ENCODE results near the gene SGMS2.

- TF ChIP-seq POLR2AphosphoS5 (IDR thresholded peaks at IDR 0.05), result no peak
- no peak for TF ChIP-seq POLR2A (IDR thresholded peaks at IDR 0.05)
Observed at GRCh38 chr4:107815158-107815557, 9.6 kb upstream of the SGMS2 start.
